GM12892 (cell line): ENCODE data around the gene COL5A1.

Experiments
- POLR2A ChIP-seq: IDR thresholded peaks from 2 replicates; pipeline ENCODE4 v1.6.1; 2011; ENCODE audit warnings: low read depth, low read length, control low read depth
- TAF1 ChIP-seq: IDR thresholded peaks from 2 replicates; pipeline ENCODE4 v1.6.1; 2011; ENCODE audit warnings: low read depth, mild to moderate bottlenecking, control low read depth, low read length, borderline replicate concordance

DNA sequence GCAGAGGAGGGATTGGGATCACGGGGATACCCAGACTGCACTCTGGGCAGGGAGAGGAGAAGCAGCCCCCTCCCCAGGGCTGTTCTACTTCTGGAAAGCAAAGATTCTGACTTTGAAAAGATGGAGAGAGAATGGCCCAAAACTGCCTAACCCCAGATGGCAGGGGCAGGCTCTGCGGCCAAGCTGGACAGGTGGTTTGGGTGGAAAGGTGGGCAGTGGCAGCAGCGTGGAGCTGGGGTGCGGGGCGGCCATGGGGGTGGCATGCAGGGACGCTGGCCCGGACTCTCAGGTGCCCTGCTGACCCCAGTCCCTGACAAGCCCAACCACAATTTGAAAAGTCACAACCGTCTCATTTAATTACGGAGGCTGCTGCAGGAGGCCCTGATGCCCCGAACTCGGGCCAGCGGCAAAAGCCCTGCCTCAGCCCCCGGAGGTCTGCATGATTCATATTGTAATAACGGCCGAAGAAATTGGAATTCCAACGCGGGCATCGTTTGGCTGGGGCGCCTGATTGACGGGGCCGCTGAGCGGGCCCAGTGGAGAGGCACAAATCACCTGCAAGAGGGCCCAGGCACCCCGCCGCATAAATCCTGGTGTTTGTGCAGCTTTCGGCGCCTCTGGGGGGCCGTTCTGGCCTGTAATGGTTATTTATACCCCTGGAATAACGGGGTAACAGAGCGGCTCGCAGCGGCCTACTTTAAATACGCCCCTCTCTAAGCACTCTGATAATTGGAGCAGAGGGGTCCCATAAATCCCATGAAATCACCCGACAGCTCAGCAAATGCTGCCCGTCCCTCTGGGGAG lies 197.2 kb downstream of the COL5A1 start:
- TF ChIP-seq TAF1 (no peak), POLR2A (no peak)
